HTR-8/SVneo (cell line): ENCODE results near the gene CTXND1.
A peak's percentile ranks its signal among the peaks of the same experiment; 100 is the strongest.

ENCODE experiments used
- DNase-seq: peaks from one replicate; pipeline ENCODE4 v3.0.0; 2011; ENCODE audit warnings: low spot score, mixed read lengths; ENCODE audit not compliant: insufficient read length
- FAIRE-seq: peaks from 2 replicates; lab custom pipeline; 2011; peaks lifted over from hg19 to GRCh38; lab: Jason Lieb, UNC

CTXND1 gene

GRCh38 chr15:80184554-80184953, 67.5 kb downstream of the CTXND1 start:
- DNase-seq = no peak
- no peak for FAIRE-seq

- FAIRE-seq (no peak), DNase-seq (no peak)
Measured at GRCh38 chr15:80183886-80184285, 68.1 kb downstream of the CTXND1 start.

- no peak for DNase-seq
- no peak for FAIRE-seq
Measured at GRCh38 chr15:80183306-80183705, 68.7 kb downstream of the CTXND1 start.

- FAIRE-seq (no peak), DNase-seq (no peak)
Measured at GRCh38 chr15:80182611-80183261, 69.3 kb downstream of the CTXND1 start.

DNA sequence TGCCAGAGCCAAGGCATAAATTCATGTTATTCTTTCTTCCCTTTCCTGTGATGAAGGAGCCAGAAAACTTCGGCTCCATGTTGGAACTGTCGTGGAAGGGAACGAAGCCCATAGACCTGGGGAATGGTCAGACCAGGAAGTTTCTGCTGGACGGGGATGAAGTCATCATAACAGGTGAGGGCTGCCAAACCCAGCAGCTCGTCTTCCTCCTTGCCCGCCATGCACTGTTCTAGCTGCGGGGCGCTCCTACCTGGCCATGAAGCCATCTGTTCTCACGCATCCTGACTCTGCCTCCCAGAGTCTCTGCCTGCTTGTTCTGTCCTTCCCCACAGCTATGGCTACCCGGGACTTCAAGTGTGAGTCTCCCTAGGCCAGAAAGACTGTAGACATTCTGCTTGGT, 71.0 kb downstream of the CTXND1 start:
- FAIRE-seq (no peak), DNase-seq (no peak)

GRCh38 chr15:80180468-80180867, 71.5 kb downstream of the CTXND1 start:
- no peak for FAIRE-seq
- DNase-seq = no peak

GRCh38 chr15:80179935-80180334, 72.1 kb downstream of the CTXND1 start:
- no peak for FAIRE-seq

GRCh38 chr15:80179025-80179759, 72.8 kb downstream of the CTXND1 start:
- DNase-seq (peak; percentile 42), FAIRE-seq (no peak)

More at GRCh38 chr15:80179935-80180334, 72.1 kb downstream of the CTXND1 start:
- DNase-seq = no peak

DNA sequence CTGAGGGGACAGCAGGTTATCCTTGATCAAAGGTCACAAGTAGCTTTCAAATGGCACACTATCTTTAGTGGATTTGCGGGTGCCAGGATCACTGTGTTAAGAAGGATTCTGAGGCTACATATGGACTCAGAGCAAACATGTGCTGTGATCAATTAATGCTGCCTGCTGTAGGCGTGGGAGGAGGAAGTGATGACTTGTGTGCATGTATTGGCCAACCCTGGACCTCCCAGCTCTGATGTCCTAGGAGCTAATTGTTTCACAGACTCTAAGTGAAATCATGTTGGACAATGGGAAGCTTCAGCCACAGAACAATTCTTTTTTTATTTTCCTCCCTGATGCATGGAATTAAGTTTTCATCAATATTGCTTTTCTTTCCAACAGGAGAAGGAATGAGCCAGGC, 74.9 kb downstream of the CTXND1 start:
- FAIRE-seq (no peak), DNase-seq (no peak)

GRCh38 chr15:80176443-80176842, 75.6 kb downstream of the CTXND1 start:
- DNase-seq = no peak
- FAIRE-seq = no peak

GRCh38 chr15:80175436-80175835, 76.6 kb downstream of the CTXND1 start:
- DNase-seq (no peak), FAIRE-seq (no peak)

DNA sequence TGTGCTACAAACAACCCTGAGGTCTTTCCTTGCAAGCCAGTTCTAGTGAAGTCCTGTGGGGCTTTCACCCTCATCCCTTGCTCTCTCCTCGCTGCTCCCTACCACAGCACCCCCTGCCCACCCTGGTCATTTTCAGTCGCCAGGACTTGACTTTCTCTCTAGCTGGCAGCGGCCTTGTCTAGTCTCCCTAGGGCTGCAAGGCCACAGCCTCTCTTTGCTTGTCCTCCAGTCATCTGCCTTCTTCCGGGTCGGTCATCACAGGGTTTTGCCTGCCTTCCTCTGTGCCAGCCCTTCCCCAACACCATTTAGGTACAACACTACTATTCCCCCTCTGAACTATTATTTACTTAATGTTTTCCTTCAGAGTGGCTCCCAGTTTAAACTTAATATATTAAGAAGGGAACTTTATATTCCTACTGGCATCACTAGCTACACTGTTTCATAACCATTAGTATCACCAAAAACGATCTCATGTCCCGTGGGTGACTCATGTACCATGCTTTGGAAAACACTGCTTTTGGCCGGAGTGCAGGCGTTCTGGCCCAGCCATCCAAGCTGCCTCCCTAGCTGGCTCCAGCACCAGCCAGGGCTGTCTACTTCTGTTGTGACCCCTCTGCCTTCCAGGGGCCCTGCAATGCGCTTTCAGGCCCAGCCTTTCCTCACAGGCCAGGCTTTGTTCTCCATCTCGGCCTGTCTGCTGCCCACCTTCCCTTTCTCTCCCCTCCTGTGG, 77.8 kb downstream of the CTXND1 start:
- DNase-seq (no peak), FAIRE-seq (no peak)

DNA sequence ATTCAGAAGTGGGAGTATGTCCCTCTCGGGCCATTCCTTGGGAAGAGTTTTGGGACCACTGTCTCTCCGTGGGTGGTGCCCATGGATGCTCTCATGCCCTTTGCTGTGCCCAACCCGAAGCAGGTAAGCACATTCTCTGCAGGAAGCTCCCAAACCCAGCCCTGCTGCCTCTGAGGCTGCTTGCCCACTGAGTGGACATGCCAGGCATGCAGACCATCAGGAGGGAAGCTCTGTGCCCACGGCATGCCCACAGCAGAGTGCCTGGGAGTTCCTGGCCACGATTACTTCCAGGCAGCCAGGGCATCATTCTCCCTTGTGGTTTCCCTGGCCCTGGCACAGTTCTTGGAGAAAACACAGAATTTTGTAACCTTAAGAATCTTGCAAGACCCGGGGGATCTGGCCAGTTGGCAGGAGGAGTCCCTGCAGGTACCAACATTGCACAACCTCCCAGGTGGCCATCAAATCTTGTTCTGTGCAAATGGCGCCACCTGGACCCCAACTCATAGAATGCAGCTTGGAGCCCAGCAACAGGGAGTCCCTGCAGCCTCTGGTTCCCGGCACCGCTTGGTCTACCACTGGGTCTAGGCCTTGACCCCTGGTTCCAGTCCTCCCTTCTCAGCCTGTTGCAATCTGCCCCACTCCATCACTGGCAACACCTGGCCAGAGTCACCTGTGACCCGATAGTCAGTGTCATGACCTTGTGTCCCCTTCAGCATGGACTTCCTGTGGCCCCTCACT, 78.8 kb downstream of the CTXND1 start:
- FAIRE-seq (peak; percentile 13), DNase-seq (peak; percentile 65)

GRCh38 chr15:80172401-80172800, 79.6 kb downstream of the CTXND1 start:
- DNase-seq = no peak
- no peak for FAIRE-seq

- DNase-seq (no peak), FAIRE-seq (no peak)
Measured at GRCh38 chr15:80171787-80172186, 80.2 kb downstream of the CTXND1 start.

DNA sequence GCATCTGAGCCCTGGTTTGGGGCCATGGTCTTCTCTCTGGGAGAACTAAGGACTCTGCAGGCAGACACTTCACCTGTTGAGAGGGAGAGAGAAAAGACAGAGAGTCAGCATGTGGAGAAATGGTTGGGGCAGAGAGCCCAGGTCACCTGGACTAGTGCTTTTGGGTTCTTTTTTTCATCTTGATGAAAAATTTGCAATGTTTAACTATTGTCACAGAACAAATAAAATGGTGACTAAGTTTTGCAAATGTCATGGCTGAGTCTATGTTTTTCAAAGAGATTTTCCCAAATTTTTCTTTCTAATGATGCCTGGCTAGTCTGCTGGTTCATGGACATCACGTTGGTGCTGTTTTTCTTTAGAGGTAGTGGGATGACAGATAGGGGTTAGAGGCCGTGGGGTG, 81.4 kb downstream of the CTXND1 start:
- FAIRE-seq (no peak), DNase-seq (no peak)

DNA sequence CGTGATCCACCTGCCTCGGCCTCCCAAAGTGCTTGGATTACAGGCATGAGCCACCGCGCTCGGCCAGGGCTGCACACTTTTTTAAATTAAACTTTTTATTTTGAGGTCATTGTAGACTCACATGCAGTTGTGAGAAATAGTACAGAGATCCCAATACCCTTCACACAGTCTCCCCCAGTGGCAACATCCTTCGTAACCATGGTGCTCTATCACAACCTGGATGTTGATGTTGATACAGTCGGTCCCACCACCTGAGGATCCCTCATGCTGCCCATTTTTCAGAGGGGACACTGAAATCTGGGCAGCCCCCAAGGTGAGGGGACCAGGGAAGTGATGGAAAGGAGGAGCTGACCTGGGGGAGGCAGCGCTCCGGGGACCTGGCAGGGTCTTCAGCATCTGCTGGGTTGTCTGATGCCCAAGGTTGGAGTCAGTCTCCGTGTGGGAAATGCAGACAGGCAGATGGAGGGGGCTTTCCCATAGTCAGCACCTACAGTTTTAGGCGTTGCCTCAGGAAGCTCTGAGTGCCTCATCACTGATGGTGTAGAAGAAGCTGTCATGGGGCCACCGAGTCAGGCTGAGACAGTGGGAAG, 82.2 kb downstream of the CTXND1 start:
- FAIRE-seq (no peak), DNase-seq (no peak)

- DNase-seq (no peak), FAIRE-seq (no peak)
Measured at GRCh38 chr15:80168421-80168820, 83.6 kb downstream of the CTXND1 start.

DNA sequence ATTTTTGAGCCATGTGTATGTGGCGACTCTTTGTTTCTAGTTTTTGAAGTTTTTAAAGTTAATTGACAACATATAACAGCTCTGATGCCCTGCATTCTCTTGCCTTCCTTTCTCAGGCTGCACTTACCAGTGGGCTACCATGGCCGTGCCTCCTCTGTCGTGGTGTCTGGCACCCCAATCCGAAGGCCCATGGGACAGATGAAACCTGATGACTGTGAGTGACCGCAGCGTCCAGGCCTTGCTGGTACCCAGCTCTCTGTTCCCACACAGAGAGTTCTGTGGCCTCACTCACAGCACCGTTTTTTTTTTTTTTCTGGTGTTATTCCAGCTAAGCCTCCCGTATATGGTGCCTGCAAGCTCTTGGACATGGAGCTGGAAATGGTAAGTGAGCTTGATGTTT, 84.1 kb downstream of the CTXND1 start:
- FAIRE-seq = no peak
- no peak for DNase-seq

DNA sequence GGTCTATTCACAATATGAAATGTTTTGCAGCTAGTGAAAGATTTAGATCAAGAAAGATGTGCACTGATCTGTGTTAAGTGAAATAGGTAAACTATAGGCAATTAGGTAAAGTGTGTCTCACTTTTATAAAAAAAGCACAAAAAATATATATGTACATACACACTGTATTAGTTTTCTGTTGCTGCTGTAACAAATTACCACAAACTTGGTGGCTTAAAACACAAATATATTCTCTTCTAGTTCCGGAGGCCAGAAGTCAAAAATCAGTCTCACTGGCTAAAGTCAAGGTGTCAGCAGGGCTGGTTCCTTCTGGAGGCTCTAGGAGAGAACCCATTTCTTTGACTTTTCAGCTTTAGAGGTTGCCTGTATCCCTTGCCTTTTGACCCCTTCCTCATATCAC, 88.1 kb downstream of the CTXND1 start:
- FAIRE-seq (no peak), DNase-seq (no peak)
